HepG2 (cell line): ENCODE data around the gene JAKMIP2. TPM values are rescaled to one million over a fixed set of nuclear protein-coding genes. Genes with fewer than 3 reads are reported as not detected.

ENCODE experiments used
- ELF4 ChIP-seq: sonication (generic); formaldehyde crosslinking; IDR thresholded peaks from 2 replicates; pipeline ENCODE4 v1.5.0; 2020; ENCODE audit warnings: missing genetic modification reagents, mild to moderate bottlenecking, moderate library complexity, borderline replicate concordance
- FOSL2 ChIP-seq: sonication (generic); formaldehyde crosslinking; IDR thresholded peaks from 2 replicates; pipeline ENCODE4 v1.4.0; 2020; ENCODE audit warnings: missing genetic modification reagents
- GLMP ChIP-seq: sonication (generic); formaldehyde crosslinking; IDR thresholded peaks from 2 replicates; pipeline ENCODE4 v1.9.0; 2021; ENCODE audit warnings: missing genetic modification reagents, mild to moderate bottlenecking, borderline replicate concordance
- KMT2A ChIP-seq: sonication (generic); formaldehyde crosslinking; IDR thresholded peaks from 2 replicates; pipeline ENCODE4 v1.4.0; 2020; ENCODE audit warnings: missing genetic modification reagents
- MAX ChIP-seq: IDR thresholded peaks from 2 replicates; pipeline ENCODE4 v1.6.1; 2012; ENCODE audit warnings: inconsistent platforms
- NRL ChIP-seq: sonication (generic); formaldehyde crosslinking; IDR thresholded peaks from 2 replicates; pipeline ENCODE4 v1.5.0; 2020; ENCODE audit warnings: missing genetic modification reagents, mild to moderate bottlenecking, moderate library complexity, borderline replicate concordance
- SALL1 ChIP-seq: sonication (generic); formaldehyde crosslinking; IDR thresholded peaks from 2 replicates; pipeline ENCODE4 v1.8.0; 2022; ENCODE audit warnings: mild to moderate bottlenecking, missing genetic modification reagents
- SNRNP70 ChIP-seq: fragments of 200-400 bp; formaldehyde crosslinking; IDR thresholded peaks from 2 replicates; pipeline ENCODE4 v1.6.1; 2017; ENCODE audit warnings: mild to moderate bottlenecking, low read depth, low read length, moderate library complexity
- TAF1 ChIP-seq: sonication (generic); formaldehyde crosslinking; IDR thresholded peaks from 2 replicates; pipeline ENCODE4 v1.4.0; 2020; ENCODE audit warnings: missing genetic modification reagents
- TFDP1 ChIP-seq: IDR thresholded peaks from 2 replicates; pipeline ENCODE4 v1.6.1; 2016; ENCODE audit warnings: missing compliant biosample characterization, missing genetic modification reagents, borderline replicate concordance
- TOE1 ChIP-seq: sonication (generic); formaldehyde crosslinking; IDR thresholded peaks from 2 replicates; pipeline ENCODE4 v1.4.0; 2020; ENCODE audit warnings: mild to moderate bottlenecking, missing genetic modification reagents
- ZFX ChIP-seq: sonication (generic); formaldehyde crosslinking; IDR thresholded peaks from 2 replicates; pipeline ENCODE4 v1.4.0; 2020; ENCODE audit warnings: mild to moderate bottlenecking, low read depth, missing genetic modification reagents, moderate library complexity
- ZNF350 ChIP-seq: sonication (generic); formaldehyde crosslinking; IDR thresholded peaks from 2 replicates; pipeline ENCODE4 v1.4.0; 2020; ENCODE audit warnings: mild to moderate bottlenecking, low read depth, missing genetic modification reagents, borderline replicate concordance
- ZNF607 ChIP-seq: sonication (generic); formaldehyde crosslinking; IDR thresholded peaks from 2 replicates; pipeline ENCODE4 v1.5.1; 2020; ENCODE audit warnings: missing genetic modification reagents, mild to moderate bottlenecking, borderline replicate concordance
- ZNF609 ChIP-seq: sonication (generic); formaldehyde crosslinking; IDR thresholded peaks from 2 replicates; pipeline ENCODE4 v1.4.0; 2020; ENCODE audit warnings: mild to moderate bottlenecking, missing genetic modification reagents, borderline replicate concordance
- ZNF770 ChIP-seq: sonication (generic); formaldehyde crosslinking; IDR thresholded peaks from 2 replicates; pipeline ENCODE4 v1.5.0; 2020; ENCODE audit warnings: mild to moderate bottlenecking, missing genetic modification reagents
- ZNF780A ChIP-seq: sonication (generic); formaldehyde crosslinking; IDR thresholded peaks from 2 replicates; pipeline ENCODE4 v1.8.0; 2022; ENCODE audit warnings: mild to moderate bottlenecking, missing genetic modification reagents, moderate library complexity
- polyA plus RNA-seq, 8 experiments: library from polyadenylated mRNA; depleted of rRNA in 3 of 8; stranded (reverse) in 7 of 8; unstranded in 1 of 8; fragments of >200 nt; fragmentation: Illumina TruSeq in 4 of 8; extraction: Trizol in 4 of 8; gene quantifications; 2 replicates each; pipeline versions ENCODE4 v1.2.1 to v1.2.3, GENCODE V29; 2011 to 2016; ENCODE audit warnings: low read depth in 4 of 8, missing spikeins in 1 of 8, mixed read lengths in 1 of 8; ENCODE audit not compliant: insufficient read depth in 1 of 8
- total RNA-seq, 5 experiments: library from RNA; depleted of rRNA; stranded (reverse); fragments of >200 nt; fragmentation: Illumina TruSeq; extraction: Trizol; gene quantifications; 2 replicates each; pipeline ENCODE4 v1.2.3, GENCODE V29; 2016; ENCODE audit warnings: low read depth in 1 of 5

JAKMIP2 gene
- total and polyA plus RNA-seq, 2 of the 13 experiments (the other 11 are each of a cell fraction or from before 2014, with no cell fraction given): 0.04 to 2.1 TPM

GRCh38 chr5:147671365-147671764 lies 111.2 kb downstream of the JAKMIP2 start (continued):
- 0 out of 2 replicates have a peak, but pooled peaks have one; percentile 30 for TF ChIP-seq TFDP1
- no peak for TF ChIP-seq KMT2A (CRISPR knock-in tag)
- TF ChIP-seq ZNF350 (CRISPR knock-in tag): no peak; the same call in 1 of the 2 replicates
- TF ChIP-seq ZNF609 (CRISPR knock-in tag): peak; percentile 56; the same call in 1 of the 2 replicates
- TF ChIP-seq MAX: peak; percentile 88
- TF ChIP-seq SNRNP70: no peak
- peak; percentile 51; the same call in 1 of the 2 replicates for TF ChIP-seq ZFX (CRISPR knock-in tag)
- no peak for TF ChIP-seq ELF4 (CRISPR knock-in tag)
- TF ChIP-seq ZNF770 (CRISPR knock-in tag): no peak
- no peak for TF ChIP-seq TAF1 (CRISPR knock-in tag)
- TF ChIP-seq SALL1 (CRISPR knock-in tag): peak; percentile 98
- no peak for TF ChIP-seq TOE1 (CRISPR knock-in tag)
- no peak for TF ChIP-seq GLMP (CRISPR knock-in tag)
- no peak for TF ChIP-seq ZNF780A
- 0 out of 2 replicates have a peak, but pooled peaks have one; percentile 50 for TF ChIP-seq ZNF607 (CRISPR knock-in tag)
- TF ChIP-seq NRL: 0 out of 2 replicates have a peak, but pooled peaks have one; percentile 27
- TF ChIP-seq FOSL2 (CRISPR knock-in tag): peak; percentile 41
